Esophagus squamous epithelium (tissue), 4 donors: ENCODE data around the gene NLGN3.

ENCODE experiments used
- POLR2A ChIP-seq, 4 donors: fragments of 450-650 bp; IDR thresholded peaks; one replicate each; pipeline ENCODE4 v1.6.1; 2017; ENCODE audit warnings: antibody characterized with exemption in 4 of 4, mild to moderate bottlenecking in 4 of 4, moderate library complexity in 3 of 4
- TF ChIP-seq, protein P1 (sequence below), 6 experiments: fragments of 450-650 bp in 4 of 6; fragments of 200-600 bp in 2 of 6; sonication (generic) in 2 of 6; IDR thresholded peaks; one replicate each; pipeline ENCODE4 v1.5.1; 2016 to 2019; ENCODE audit warnings: antibody characterized with exemption in 6 of 6, mild to moderate bottlenecking in 4 of 6, moderate library complexity in 4 of 6

DNA sequence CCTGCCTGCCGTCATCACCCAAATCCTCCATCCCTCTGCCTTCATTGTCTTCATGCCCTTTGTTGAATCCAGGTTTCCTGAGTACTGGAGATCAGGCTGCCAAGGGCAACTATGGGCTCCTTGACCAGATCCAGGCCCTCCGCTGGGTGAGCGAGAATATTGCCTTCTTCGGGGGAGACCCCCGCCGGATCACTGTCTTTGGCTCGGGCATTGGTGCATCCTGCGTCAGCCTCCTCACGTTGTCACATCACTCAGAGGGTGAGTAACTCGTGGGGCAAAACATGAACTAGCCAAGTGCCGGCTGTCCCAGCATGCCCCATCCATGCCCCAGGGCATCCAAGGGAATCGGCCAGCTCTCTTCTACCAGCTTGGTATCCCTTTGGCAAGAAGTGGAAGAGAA is 19.4 kb downstream of the NLGN3 start:
- TF ChIP-seq POLR2A (IDR thresholded peaks at IDR 0.05) = no peak
- TF ChIP-seq, protein P1, sequence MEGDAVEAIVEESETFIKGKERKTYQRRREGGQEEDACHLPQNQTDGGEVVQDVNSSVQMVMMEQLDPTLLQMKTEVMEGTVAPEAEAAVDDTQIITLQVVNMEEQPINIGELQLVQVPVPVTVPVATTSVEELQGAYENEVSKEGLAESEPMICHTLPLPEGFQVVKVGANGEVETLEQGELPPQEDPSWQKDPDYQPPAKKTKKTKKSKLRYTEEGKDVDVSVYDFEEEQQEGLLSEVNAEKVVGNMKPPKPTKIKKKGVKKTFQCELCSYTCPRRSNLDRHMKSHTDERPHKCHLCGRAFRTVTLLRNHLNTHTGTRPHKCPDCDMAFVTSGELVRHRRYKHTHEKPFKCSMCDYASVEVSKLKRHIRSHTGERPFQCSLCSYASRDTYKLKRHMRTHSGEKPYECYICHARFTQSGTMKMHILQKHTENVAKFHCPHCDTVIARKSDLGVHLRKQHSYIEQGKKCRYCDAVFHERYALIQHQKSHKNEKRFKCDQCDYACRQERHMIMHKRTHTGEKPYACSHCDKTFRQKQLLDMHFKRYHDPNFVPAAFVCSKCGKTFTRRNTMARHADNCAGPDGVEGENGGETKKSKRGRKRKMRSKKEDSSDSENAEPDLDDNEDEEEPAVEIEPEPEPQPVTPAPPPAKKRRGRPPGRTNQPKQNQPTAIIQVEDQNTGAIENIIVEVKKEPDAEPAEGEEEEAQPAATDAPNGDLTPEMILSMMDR (IDR thresholded peaks at IDR 0.05) = no peak
